ENCODE results near the gene CFAP68.
"Not testable (repeated sequence)": the region's sequence is repeated elsewhere in the genome, so short reads cannot be mapped to it uniquely, and the experiment has no call there.

CFAP68 gene

DNA sequence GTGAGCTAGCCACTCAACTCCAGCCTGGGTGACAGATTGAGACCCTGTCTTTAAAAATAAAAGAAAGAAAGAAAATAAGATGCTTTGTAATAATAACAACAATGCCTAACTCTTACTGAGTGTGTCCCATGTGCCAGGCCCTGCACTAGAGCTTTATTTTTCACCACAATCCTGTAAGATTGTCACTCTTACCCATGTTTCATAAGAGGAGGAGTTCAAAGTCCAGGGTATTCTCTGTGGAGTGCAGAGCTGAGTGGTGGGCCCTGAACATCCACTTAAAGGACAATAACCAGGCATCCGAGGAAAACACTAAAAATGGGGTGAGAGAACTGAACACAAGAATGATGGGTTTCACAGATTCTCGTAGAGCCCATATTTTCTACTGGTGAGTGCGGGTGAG is 38.4 kb downstream of the CFAP68 start:
- DNase-seq (ENCODE audit: low spot score): no peak

DNA sequence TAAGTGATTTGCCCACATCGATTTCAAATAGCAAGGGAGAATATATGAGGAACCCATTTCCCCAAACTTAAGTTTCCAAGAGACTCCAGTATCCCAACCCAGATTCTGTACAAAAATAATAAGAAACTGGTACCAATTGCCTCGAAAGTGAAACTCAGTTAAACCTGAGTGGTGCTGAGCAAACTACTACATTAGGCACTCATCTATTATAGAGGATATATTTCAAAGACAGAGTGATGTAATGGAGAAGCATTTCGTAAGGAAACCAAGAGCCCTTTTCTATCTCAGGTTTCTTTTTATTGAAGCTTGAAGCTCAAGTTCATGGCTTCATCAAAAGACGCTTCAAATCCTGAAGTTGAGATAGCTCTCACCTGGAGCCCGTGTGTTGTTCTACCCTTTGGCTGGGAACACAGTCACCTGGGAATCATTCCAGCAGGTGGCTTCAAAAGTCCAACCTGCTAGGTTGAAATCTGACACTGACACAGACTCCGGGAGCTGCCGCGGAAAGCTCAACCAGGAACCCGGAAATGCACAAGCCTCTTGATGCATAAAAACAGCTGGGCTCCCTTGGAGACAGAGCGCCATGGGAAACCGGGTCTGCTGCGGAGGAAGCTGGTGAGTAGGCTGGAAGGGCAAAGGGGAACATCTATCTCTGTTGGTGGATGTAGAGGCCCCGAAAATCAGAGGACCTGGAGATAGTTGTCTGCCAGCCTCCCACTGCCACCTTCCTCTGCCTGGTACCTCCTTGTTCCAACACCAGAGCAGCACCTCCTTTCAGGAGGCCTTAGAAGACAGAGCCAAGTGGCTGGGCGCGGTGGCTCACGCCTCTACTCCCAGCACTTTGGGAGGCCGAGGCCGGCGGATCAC is 39.3 kb downstream of the CFAP68 start, which contains the start of gene C11orf52:
TSS of gene C11orf52 (plus strand) at position 524 of the 867 bp plus-strand sequence. CDS start at position 584, 60 bp downstream.
- DNase-seq (ENCODE audit: low spot score): no peak

DNA sequence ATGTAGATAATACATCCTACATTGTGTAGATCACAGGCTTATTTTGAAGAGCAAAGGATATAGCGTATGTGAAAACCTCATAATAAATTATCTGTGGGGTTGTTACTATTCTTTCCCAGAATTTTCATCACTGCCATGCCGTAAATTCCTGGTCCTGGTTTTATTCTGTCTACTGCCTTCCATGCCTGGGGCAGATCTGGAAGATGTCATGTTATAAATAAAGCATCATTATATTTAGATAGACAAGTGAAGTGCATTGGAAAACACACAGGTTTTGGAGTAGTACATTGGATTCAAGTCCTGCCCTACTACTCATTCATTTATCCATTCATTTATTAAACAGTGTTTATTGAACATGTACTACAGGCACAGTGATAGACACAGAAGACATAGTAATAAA is 41.6 kb downstream of the CFAP68 start:
- no peak for DNase-seq (ENCODE audit: low spot score)

DNA sequence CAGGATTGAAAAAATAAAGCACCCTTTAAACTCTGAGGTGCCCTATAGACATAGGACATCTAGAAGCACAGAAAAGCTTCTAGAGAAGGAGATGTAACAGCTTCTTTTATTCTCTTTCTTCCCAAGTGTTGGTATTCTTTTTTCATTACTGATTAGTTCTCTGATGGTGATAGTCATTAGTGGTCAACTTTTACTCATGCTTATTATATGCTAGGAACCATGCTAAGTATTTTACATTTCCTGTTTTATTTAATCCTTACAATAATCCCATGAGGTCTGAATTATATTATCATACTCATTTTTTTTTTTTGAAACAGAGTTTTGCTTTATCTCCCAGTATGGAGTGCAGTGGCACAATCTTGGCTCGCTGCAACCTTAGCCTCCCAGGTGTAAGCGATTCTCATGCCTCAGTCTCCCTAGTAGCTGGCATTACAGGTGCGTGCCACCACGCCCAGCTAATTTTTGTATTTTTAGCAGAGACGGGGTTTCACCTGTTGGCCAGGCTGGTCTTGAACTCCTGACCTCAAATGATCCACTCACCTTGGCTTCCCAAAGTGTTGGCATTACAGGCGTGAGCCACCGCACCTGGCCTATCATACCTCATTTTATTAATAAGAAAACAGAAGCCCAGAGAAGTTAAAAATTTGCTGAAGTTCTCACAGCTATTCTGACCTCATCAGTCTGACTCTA is 42.3 kb downstream of the CFAP68 start:
- no peak for DNase-seq (ENCODE audit: low spot score)

DNA sequence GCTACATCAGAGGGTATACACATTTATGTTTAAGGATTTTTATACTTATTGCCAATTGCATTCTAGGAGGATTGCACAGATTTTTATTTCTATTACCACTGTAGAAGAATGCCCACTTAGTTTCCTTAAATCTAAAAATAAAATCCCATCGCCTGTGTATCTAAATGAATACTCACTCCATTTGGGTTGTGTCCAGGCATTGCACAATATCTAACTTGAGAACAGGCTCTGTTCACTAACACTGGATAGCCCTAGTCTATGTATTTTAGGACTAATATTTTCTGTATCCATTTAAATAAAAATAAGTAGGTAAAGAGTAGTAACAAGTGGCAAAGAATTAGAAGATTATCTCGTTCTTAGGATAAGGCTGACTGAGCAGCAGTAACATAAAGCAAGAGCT is 43.5 kb downstream of the CFAP68 start:
- DNase-seq (ENCODE audit: low spot score): no peak

DNA sequence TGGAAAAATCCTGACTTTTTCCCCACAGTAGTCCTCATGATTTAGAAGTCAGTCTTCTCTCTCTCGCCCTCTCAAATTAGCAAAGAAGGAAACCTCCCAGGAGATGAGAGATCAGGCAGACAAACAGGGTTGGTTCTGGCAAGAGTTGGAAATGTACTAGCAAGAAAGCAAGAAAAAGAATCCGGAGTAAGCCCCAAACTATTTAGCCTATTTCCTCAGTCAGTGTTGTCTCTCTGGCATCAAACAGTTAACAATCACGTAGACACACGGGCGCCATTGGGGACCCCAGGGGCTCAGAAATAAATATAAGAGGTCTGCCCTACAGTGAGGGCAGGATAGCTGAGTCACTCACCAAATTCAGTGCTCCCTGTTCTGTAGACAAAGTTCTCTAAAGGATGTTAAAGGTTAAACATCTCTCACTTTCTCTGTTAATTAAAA is 44.0 kb downstream of the CFAP68 start:
- DNase-seq (ENCODE audit: low spot score): no peak

DNA sequence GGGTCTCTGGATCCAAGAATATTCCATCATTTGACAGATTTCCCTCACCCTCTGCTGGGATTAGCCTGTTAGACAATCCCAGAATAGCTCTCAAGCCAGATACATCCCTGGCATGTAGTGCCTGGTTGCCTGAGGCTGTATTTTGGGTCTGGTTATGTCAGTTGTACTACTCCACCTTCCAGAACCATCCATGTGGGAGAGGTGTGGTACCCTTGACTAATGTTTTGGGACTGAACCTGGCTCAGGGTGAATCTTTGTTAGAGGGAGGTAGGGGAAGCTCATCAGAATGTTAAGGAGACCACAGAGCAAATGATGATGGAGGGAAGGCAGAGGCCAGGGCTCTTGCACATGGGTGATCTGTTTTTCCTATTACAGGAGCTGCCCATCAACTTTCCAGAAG is 44.6 kb downstream of the CFAP68 start:
- no peak for DNase-seq (ENCODE audit: low spot score)

DNA sequence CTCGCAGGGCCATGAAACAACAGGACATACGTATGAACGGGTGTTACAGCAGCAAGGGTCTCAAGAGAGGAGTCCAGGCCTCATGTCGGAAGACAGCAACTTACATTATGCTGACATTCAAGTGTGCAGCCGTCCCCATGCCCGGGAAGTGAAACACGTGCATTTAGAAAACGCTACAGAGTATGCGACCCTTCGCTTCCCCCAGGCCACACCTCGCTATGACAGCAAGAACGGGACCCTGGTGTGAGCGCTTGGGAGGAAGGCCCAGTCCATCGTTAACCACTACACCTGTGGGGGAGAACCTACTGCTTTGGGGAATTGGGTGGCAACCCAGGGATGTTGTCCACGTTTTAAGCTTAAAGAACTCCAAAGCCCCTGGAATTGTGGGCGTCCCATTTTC is 46.6 kb downstream of the CFAP68 start:
- no peak for DNase-seq (ENCODE audit: low spot score)

DNA sequence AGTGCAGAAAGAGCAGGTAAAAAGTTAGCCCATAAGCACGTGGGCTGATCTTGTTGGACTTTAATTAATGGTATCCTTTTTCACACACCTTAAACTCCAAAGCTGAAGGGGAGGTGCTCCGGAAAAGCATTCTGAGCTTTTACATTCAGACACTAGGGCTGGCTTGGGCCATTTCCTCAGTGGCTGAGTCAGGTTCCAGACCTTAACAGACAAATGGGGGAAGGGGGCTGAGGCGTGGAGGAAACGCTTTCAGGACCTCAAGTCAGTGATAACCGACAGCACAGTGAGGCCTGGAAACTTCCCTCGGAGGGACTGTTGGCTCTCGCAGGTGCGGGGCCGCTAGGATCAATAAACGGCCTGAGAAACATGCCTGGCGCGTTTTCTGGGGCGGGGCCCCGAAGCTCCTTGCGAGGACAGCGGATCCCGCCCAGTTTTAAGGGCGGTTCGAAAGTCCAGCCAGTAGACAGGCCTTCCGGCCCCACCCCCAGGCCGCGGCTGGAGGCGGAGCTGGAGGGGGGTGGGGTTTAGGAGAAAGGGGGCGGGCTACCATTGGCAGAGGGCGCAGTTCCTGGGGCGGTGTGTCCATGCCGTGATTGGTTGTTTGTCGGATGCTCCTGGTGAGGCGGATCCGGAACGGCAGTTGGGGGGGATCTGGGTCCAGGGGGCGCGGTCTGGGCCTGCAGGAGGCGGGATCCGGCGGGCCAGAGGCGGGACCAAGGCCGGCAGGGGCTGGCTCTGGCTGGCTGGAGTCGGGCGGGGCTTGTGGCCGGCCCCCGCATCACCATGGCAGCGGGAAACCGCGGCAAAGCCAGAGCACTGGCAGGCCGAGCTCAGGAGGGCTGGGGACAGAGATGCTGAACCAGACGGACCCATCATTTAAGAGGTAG is 47.4 kb downstream of the CFAP68 start:
- peak; percentile 97 for DNase-seq (ENCODE audit: low spot score)

DNA sequence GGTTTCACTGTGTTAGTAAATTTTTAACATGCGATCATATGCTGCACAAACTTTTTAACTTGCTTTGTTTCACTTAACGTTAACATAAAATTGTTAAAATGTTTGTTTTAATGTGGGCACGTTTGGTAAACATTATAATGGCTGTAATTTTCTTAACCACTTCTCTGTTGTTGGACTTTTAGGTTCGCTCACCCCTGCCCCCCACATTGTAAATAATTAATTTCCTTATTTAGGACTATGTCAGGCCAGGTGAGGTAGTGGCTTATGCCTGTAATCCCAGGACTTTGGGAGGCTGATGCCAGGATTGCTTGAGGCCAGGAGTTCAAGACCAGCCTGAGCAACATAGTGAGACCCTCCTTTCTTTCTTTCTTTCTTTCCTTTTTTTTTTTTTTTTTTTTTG is 51.1 kb downstream of the CFAP68 start:
- DNase-seq (ENCODE audit: low spot score): no peak

DNA sequence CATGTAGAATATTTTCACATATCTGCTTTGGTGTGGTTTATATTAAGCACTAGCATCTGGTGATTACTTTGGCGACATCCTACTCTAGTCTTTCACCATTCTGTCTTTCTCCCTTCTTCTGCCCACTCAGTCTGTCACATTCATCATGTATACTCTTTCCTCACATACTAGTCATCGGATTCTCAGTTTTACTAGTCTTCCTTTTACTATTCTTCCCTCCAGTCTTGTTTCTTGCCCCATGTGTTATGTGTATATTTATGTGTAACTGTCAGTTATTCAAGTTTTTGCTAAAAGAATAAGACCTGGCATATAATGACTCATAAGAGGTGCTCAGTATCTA is 53.2 kb downstream of the CFAP68 start:
- DNase-seq (ENCODE audit: low spot score): no peak

DNA sequence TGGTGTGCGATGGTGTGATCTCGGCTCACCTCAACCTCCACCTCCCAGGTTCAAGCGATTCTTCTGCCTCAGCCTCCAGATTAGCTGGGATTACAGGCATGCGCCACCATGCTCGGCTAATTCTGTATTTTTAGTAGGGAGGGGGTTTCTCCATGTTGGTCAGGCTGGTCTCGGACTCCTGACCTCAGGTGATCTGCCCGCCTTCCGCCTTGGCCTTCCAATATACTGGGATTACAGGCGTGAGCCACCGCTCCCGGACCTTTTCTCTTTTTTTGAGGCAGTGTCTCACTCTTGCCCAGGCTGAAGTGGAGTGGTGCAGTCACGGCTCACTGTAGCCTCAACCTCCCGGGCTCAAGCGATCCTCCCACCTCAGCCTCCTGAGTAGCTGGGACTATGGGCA is 53.8 kb downstream of the CFAP68 start:
- not testable (repeated sequence) for DNase-seq (ENCODE audit: low spot score)

DNA sequence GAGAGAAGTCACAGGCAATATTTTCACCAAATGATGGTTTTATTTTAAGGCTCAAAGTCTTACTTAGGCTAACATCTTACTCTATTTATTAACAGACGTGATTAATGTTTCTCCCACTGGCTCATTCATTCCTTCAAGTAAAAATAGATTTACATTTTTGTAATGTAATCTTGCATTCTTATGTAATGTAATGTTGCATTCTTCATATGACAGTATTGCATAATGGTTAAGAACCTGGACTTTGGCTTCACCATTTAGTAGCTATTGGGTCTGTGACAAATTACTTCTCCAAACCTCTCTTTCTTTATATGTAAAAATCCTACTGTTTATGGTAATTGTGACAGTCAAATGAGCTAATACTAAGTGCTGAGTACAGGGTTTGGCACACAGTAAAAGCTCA is 54.5 kb downstream of the CFAP68 start:
- DNase-seq (ENCODE audit: low spot score): no peak

DNA sequence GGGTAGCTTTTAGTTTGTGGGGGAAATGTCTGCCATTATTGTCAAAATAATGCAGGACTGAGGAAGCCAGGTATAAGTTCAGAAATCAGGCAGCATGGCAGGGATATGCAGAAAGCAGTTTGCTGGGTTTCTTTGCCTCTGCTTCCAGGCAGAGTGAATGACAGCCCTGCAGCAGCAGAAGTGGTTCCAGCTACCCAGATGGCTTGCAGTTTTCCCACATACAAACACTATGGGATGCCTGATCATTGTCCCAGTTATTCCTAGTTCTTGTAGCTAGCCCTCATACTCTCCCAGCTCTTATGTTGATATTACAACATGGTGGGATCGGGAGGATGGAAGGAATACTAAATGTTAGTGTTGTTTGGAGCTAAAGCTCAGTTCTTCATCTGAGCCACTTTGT is 55.0 kb downstream of the CFAP68 start:
- DNase-seq (ENCODE audit: low spot score): no peak

All from D341Med (cell line).